Type B pancreatic cell (in vitro differentiated cells): ENCODE results near the gene SESN1. TPM values are rescaled to one million over a fixed set of nuclear protein-coding genes. Genes with fewer than 3 reads are reported as not detected.

Experiments used
- DNase-seq: peaks from one replicate; pipeline ENCODE4 v3.0.0; 2021; ENCODE audit warnings: mixed read lengths; ENCODE audit not compliant: unreplicated experiment; ENCODE audit errors: extremely low spot score
- H3K27ac Mint-ChIP-seq: 2 replicates; pipeline ENCODE4 v1.8.0; 2021; ENCODE audit warnings: mild to moderate bottlenecking, mixed read lengths
- H3K27me3 Mint-ChIP-seq: 2 replicates; pipeline ENCODE4 v1.8.0; 2021; ENCODE audit warnings: mixed read lengths
- H3K36me3 Mint-ChIP-seq: 2 replicates; pipeline ENCODE4 v1.8.0; 2021; ENCODE audit warnings: mixed read lengths
- H3K4me1 Mint-ChIP-seq: one replicate; pipeline ENCODE4 v1.8.0; 2021; ENCODE audit warnings: mixed read lengths; ENCODE audit not compliant: unreplicated experiment
- H3K4me3 Mint-ChIP-seq: 2 replicates; pipeline ENCODE4 v1.8.0; 2021; ENCODE audit warnings: mild to moderate bottlenecking, mixed read lengths
- H3K9me3 Mint-ChIP-seq: 2 replicates; pipeline ENCODE4 v1.8.0; 2021; ENCODE audit warnings: mixed read lengths
- CTCF ChIP-seq: fragments of 200-600 bp; sonication (generic); conservative IDR thresholded peaks from 2 replicates; pipeline ENCODE4 v1.5.0; 2021; ENCODE audit warnings: antibody characterized with exemption, mild to moderate bottlenecking
- total RNA-seq: library from RNA; stranded (reverse); gene quantifications from 2 replicates; pipeline ENCODE4 v1.2.1, GENCODE V29; 2021; ENCODE audit warnings: low replicate concordance

SESN1 gene
- total RNA-seq, 1 donor from 2014 or later: 33.3 TPM

- H3K36me3 Mint-ChIP-seq: no peaks in the 10 kb centered on the region
- H3K4me3 Mint-ChIP-seq: no peak overlapping the region
- H3K27ac Mint-ChIP-seq: no peak overlapping the region
- peaks cover 10% of the 10 kb centered on the region for H3K4me1 Mint-ChIP-seq
- no peaks in the 10 kb centered on the region for H3K9me3 Mint-ChIP-seq
- no peak for DNase-seq
- no peaks in the 10 kb centered on the region for H3K27me3 Mint-ChIP-seq
- no peak for TF ChIP-seq CTCF
Observed at GRCh38 chr6:108957221-108957620, 137.4 kb downstream of the SESN1 start.

GRCh38 chr6:108955329-108955949, 139.2 kb downstream of the SESN1 start:
- Mint-ChIP-seq H3K36me3 (no peaks in the 10 kb centered on the region), H3K27ac (no peak overlapping the region), H3K27me3 (no peaks in the 10 kb centered on the region), H3K9me3 (no peaks in the 10 kb centered on the region), H3K4me3 (no peak overlapping the region), H3K4me1 (peaks cover 18% of the 10 kb centered on the region)
- no peak for DNase-seq
- TF ChIP-seq CTCF: no peak

- TF ChIP-seq CTCF: no peak
- Mint-ChIP-seq H3K4me3 (no peak overlapping the region), H3K4me1 (peaks cover 21% of the 10 kb centered on the region), H3K27ac (no peak overlapping the region), H3K27me3 (no peaks in the 10 kb centered on the region), H3K36me3 (no peaks in the 10 kb centered on the region), H3K9me3 (no peaks in the 10 kb centered on the region)
- no peak for DNase-seq
Observed at GRCh38 chr6:108953681-108954080, 141.0 kb downstream of the SESN1 start.

GRCh38 chr6:108952776-108953486, 141.7 kb downstream of the SESN1 start:
- Mint-ChIP-seq H3K27ac (no peak overlapping the region), H3K4me3 (no peak overlapping the region)

GRCh38 chr6:108951351-108951953, 143.2 kb downstream of the SESN1 start:
- H3K27ac Mint-ChIP-seq: no peak overlapping the region
- DNase-seq: no peak
- no peak overlapping the region for H3K4me3 Mint-ChIP-seq
- H3K36me3 Mint-ChIP-seq: no peaks in the 10 kb centered on the region
- TF ChIP-seq CTCF: no peak
- H3K9me3 Mint-ChIP-seq: peaks cover 5% of the 10 kb centered on the region
- H3K4me1 Mint-ChIP-seq: peaks cover 33% of the 10 kb centered on the region
- H3K27me3 Mint-ChIP-seq: no peaks in the 10 kb centered on the region

More at GRCh38 chr6:108952776-108953486, 141.7 kb downstream of the SESN1 start:
- DNase-seq: no peak
- Mint-ChIP-seq H3K9me3 (no peaks in the 10 kb centered on the region), H3K4me1 (peaks cover 25% of the 10 kb centered on the region), H3K27me3 (no peaks in the 10 kb centered on the region), H3K36me3 (no peaks in the 10 kb centered on the region)
- TF ChIP-seq CTCF: no peak
